HepG2 (cell line): ENCODE data around the gene BRCA1. TPM values are rescaled to one million over a fixed set of nuclear protein-coding genes. Genes with fewer than 3 reads are reported as not detected.

ENCODE experiments used
- CCDC6 ChIP-seq: sonication (generic); formaldehyde crosslinking; IDR thresholded peaks from 2 replicates; pipeline ENCODE4 v1.8.1; 2022; ENCODE audit warnings: mild to moderate bottlenecking, missing genetic modification reagents, moderate library complexity
- CREM ChIP-seq, 2 experiments: sonication (generic) in 1 of 2; formaldehyde crosslinking in 1 of 2; IDR thresholded peaks; 2 replicates each; pipeline versions ENCODE4 v1.4.0 to v1.6.1; 2016 to 2020; ENCODE audit warnings: antibody characterized with exemption in 1 of 2, mild to moderate bottlenecking in 1 of 2, missing genetic modification reagents in 1 of 2
- IRF2 ChIP-seq: IDR thresholded peaks from 2 replicates; pipeline ENCODE4 v1.6.1; 2018; ENCODE audit warnings: missing genetic modification reagents, missing compliant biosample characterization
- MAX ChIP-seq: IDR thresholded peaks from 2 replicates; pipeline ENCODE4 v1.6.1; 2012; ENCODE audit warnings: inconsistent platforms
- MIER2 ChIP-seq: IDR thresholded peaks from 2 replicates; pipeline ENCODE4 v1.6.1; 2016; ENCODE audit warnings: missing biosample characterization, missing genetic modification reagents
- SAP130 ChIP-seq: IDR thresholded peaks from 2 replicates; pipeline ENCODE4 v1.6.1; 2016; ENCODE audit warnings: low read depth
- SOX13 ChIP-seq, 3 experiments: fragments of 450-650 bp in 1 of 3; sonication (generic) in 1 of 3; formaldehyde crosslinking in 1 of 3; IDR thresholded peaks in 2 of 3; conservative IDR thresholded peaks in 1 of 3; 2 replicates each; pipeline versions ENCODE4 v1.5.0 to v1.6.1; 2016 to 2020; ENCODE audit warnings: antibody characterized with exemption in 1 of 3, mild to moderate bottlenecking in 1 of 3, missing compliant biosample characterization in 1 of 3, missing genetic modification reagents in 1 of 3, moderate library complexity in 1 of 3
- SOX6 ChIP-seq, 2 experiments: fragments of 450-650 bp in 1 of 2; sonication (generic) in 1 of 2; formaldehyde crosslinking in 1 of 2; IDR thresholded peaks; 2 replicates each; pipeline versions ENCODE4 v1.4.0 to v1.6.1; 2017 to 2020; ENCODE audit warnings: antibody characterized with exemption in 1 of 2, mild to moderate bottlenecking in 1 of 2, missing genetic modification reagents in 1 of 2
- TOE1 ChIP-seq: sonication (generic); formaldehyde crosslinking; IDR thresholded peaks from 2 replicates; pipeline ENCODE4 v1.4.0; 2020; ENCODE audit warnings: mild to moderate bottlenecking, missing genetic modification reagents
- ZNF572 ChIP-seq: sonication (generic); formaldehyde crosslinking; IDR thresholded peaks from 2 replicates; pipeline ENCODE4 v1.5.1; 2020; ENCODE audit warnings: mild to moderate bottlenecking, missing genetic modification reagents
- polyA plus RNA-seq, 8 experiments: library from polyadenylated mRNA; depleted of rRNA in 3 of 8; stranded (reverse) in 7 of 8; unstranded in 1 of 8; fragments of >200 nt; fragmentation: Illumina TruSeq in 4 of 8; extraction: Trizol in 4 of 8; gene quantifications; 2 replicates each; pipeline versions ENCODE4 v1.2.1 to v1.2.3, GENCODE V29; 2011 to 2016; ENCODE audit warnings: low read depth in 4 of 8, missing spikeins in 1 of 8, mixed read lengths in 1 of 8; ENCODE audit not compliant: insufficient read depth in 1 of 8
- total RNA-seq, 5 experiments: library from RNA; depleted of rRNA; stranded (reverse); fragments of >200 nt; fragmentation: Illumina TruSeq; extraction: Trizol; gene quantifications; 2 replicates each; pipeline ENCODE4 v1.2.3, GENCODE V29; 2016; ENCODE audit warnings: low read depth in 1 of 5
- TF ChIP-seq, protein P1 (sequence below): sonication (generic); formaldehyde crosslinking; conservative IDR thresholded peaks from 2 replicates; pipeline ENCODE4 v1.4.0; 2020; ENCODE audit warnings: mild to moderate bottlenecking, missing genetic modification reagents, moderate library complexity
- TF ChIP-seq, protein P2 (sequence below): sonication (generic); formaldehyde crosslinking; IDR thresholded peaks from 2 replicates; pipeline ENCODE4 v1.4.0; 2020; ENCODE audit warnings: missing genetic modification reagents

BRCA1 gene
- total and polyA plus RNA-seq, 2 of the 13 experiments (the other 11 are each of a cell fraction or from before 2014, with no cell fraction given): 13.3 to 37.5 TPM

DNA sequence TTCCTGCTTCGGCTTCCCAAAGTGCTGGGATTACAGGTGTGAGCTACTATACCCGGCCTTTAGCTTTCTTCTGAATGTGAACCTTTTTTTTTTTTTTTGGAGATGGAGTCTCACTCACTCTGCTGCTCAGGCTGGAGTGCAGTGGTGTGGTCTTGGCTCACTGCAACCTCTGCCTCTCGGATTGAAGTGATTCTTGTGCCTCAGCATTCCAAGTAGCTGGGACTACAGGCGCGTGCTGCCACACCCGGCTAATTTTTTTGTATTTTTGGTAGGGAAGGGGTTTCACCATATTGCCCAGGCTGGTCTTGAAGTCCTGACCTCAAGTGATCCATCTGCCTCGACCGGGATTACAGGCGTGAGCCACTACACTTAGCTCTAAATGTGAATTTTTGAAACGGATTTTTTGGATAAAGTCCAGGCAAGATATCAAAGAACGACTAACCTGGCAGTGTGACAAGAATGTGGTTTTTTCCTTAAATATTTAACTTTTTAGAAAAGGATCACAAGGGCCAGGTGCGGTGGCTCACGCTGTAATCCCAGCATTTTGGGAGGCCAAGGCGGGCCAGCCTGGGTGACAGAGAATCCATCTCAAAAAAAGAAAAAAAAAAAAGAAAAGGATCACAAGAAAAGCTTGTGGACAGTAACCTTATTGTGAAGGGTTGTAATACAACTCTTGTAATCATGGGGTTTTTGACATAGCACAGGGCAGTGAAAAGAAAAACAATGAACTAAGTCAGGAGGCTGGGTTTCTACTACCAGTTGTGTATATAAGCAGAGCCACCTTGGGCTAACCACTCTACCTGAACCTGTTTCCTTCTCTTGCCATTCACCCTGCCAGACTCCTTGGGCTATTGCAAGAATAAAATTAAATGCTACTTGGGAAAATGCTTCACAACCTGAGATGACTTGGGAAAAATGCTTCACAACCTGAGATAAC, 6.2 kb downstream of the BRCA1 start (continued):
- TF ChIP-seq, protein P1, sequence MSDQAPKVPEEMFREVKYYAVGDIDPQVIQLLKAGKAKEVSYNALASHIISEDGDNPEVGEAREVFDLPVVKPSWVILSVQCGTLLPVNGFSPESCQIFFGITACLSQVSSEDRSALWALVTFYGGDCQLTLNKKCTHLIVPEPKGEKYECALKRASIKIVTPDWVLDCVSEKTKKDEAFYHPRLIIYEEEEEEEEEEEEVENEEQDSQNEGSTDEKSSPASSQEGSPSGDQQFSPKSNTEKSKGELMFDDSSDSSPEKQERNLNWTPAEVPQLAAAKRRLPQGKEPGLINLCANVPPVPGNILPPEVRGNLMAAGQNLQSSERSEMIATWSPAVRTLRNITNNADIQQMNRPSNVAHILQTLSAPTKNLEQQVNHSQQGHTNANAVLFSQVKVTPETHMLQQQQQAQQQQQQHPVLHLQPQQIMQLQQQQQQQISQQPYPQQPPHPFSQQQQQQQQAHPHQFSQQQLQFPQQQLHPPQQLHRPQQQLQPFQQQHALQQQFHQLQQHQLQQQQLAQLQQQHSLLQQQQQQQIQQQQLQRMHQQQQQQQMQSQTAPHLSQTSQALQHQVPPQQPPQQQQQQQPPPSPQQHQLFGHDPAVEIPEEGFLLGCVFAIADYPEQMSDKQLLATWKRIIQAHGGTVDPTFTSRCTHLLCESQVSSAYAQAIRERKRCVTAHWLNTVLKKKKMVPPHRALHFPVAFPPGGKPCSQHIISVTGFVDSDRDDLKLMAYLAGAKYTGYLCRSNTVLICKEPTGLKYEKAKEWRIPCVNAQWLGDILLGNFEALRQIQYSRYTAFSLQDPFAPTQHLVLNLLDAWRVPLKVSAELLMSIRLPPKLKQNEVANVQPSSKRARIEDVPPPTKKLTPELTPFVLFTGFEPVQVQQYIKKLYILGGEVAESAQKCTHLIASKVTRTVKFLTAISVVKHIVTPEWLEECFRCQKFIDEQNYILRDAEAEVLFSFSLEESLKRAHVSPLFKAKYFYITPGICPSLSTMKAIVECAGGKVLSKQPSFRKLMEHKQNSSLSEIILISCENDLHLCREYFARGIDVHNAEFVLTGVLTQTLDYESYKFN (CRISPR knock-in tag): 0 out of 2 replicates have a peak, but pooled peaks have one; percentile 35
- TF ChIP-seq TOE1 (no peak), MIER2 (CRISPR knock-in tag) (no peak), CCDC6 (no peak), CREM (IDR thresholded peaks at IDR 0.05) (peak; percentile 34; the same call in 1 of the 2 replicates), CREM (CRISPR knock-in tag; IDR thresholded peaks at IDR 0.05) (no peak), SOX6 (IDR thresholded peaks at IDR 0.05) (no peak), SOX6 (CRISPR knock-in tag; IDR thresholded peaks at IDR 0.05) (peak; percentile 39), SAP130 (CRISPR knock-in tag) (peak; percentile 19; the same call in 1 of the 2 replicates), IRF2 (CRISPR knock-in tag) (no peak), SOX13 (IDR thresholded peaks at IDR 0.05) (no peak), SOX13 (CRISPR knock-in tag; conservative IDR thresholded peaks at IDR 0.05 in 1 of 2, IDR thresholded peaks at IDR 0.05 in 1 of 2) (peak in 1 of 2 experiments; percentile 59; a peak in 1 of 4 replicates), MAX (no peak), ZNF572 (no peak)
- TF ChIP-seq, protein P2, sequence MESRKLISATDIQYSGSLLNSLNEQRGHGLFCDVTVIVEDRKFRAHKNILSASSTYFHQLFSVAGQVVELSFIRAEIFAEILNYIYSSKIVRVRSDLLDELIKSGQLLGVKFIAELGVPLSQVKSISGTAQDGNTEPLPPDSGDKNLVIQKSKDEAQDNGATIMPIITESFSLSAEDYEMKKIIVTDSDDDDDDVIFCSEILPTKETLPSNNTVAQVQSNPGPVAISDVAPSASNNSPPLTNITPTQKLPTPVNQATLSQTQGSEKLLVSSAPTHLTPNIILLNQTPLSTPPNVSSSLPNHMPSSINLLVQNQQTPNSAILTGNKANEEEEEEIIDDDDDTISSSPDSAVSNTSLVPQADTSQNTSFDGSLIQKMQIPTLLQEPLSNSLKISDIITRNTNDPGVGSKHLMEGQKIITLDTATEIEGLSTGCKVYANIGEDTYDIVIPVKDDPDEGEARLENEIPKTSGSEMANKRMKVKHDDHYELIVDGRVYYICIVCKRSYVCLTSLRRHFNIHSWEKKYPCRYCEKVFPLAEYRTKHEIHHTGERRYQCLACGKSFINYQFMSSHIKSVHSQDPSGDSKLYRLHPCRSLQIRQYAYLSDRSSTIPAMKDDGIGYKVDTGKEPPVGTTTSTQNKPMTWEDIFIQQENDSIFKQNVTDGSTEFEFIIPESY (CRISPR knock-in tag): no peak
